GM21390 (cell line): ENCODE results near the gene CXorf65.
A peak's percentile ranks its signal among the peaks of the same experiment; 100 is the strongest.

ENCODE experiments used
- ATAC-seq: cut with Tn5 transposase; IDR thresholded peaks from one replicate; pipeline ENCODE4 v1.9.1; 2021; ENCODE audit not compliant: unreplicated experiment

Gene CXorf65

DNA sequence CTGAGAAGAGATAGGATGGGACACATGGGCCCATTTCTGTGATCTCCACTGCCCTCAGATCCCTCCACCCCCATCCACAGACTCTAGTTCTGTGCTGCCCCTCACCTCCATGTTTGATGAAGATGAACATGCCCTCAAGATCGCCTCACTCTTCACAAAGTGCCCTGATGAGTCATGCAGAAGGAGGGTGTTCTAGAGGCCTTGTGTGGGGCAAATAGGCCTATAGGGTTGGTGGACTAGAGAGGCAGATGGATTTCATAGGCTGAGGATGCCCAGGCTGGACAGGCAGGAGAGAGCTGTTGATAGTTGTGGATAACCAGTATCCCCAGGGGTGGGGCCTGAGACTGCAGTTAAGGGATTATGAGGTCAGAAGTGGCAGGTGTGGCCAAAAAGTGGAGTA is at the start of gene CXorf65:
Gene CXorf65, minus strand, starts transcription at position 314 of the 400 bp plus-strand sequence. Its CDS starts 184 bp downstream, at position 130.
- ATAC-seq: no peak

DNA sequence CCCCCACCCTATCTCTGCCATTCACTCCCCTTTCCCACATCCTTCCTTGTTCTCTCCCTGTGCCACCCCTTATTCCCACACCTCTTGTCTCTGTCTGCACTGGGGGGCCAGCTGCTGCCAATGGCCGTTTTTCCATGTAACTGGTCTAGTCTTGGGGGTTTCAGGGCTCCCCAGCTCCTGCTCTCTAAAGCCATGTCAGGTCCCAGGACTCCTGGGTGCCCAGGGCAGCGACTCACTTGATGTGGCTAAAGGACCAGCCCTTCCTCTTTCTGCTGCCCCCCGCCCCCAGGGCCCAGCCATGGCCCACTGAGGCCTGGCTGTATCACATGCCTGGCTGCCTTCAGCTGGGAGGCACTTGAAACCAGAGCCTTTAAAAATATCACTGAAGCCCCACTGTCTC is 48.1 kb upstream of the CXorf65 start:
- ATAC-seq: no peak

GRCh38 chrX:71154196-71154595 is 47.7 kb upstream of the CXorf65 start:
- no peak for ATAC-seq

- no peak for ATAC-seq
Measured at GRCh38 chrX:71151366-71151765, 44.8 kb upstream of the CXorf65 start.

- ATAC-seq: no peak
Measured at GRCh38 chrX:71148278-71148663, 41.7 kb upstream of the CXorf65 start.

DNA sequence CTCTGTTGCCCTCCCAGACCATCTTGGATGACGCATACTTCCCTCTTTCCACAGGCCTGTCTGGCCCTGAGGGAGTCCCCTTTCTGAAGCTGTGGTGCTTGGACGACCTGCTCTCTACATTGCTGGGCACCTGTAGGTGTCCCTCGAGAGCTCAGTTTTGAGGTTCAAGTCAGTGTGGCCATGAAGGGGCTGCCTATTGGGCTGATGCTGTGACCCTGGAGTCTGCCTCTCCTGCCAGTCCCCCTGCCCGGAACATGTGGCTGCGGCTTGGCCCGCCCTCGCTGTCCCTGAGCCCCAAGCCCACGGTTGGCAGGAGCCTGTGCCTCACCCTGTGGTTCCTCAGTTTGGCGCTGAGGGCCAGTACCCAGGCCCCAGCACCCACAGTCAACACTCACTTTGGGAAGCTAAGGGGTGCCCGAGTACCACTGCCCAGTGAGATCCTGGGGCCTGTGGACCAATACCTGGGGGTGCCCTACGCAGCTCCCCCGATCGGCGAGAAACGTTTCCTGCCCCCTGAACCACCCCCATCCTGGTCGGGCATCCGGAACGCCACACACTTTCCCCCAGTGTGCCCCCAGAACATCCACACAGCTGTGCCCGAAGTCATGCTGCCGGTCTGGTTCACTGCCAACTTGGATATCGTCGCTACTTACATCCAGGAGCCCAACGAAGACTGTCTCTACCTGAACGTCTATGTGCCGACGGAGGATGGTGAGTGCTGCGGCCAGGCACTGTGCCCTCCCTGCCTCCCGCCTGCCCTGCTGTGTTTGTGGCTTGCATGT is 41.1 kb upstream of the CXorf65 start:
- no peak for ATAC-seq

DNA sequence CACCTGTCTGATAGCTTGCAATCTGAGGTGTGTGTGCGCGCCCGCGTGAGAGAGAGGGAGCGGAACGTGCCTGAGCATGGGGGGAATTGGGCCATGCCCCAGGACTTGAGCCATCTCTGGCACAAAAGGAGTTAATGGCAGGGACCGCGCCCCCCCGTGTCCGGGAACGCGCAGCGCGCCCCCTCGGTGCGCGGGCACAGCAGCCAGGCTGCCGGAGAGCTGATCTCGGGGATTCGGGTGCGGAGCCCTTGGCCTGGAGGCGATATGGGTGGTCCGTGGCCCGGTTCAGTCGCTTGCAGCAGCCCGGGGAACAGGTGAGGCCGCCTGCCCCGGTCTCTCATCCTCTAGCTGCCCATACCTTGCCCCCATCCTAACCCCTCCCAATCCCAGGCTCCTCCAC is 38.1 kb upstream of the CXorf65 start, which contains the start of gene NLGN3:
Gene NLGN3, plus strand, starts transcription at position 191 of the 400 bp plus-strand sequence. CDS start 2,909 bp downstream, outside the sequence.
- ATAC-seq: no peak

DNA sequence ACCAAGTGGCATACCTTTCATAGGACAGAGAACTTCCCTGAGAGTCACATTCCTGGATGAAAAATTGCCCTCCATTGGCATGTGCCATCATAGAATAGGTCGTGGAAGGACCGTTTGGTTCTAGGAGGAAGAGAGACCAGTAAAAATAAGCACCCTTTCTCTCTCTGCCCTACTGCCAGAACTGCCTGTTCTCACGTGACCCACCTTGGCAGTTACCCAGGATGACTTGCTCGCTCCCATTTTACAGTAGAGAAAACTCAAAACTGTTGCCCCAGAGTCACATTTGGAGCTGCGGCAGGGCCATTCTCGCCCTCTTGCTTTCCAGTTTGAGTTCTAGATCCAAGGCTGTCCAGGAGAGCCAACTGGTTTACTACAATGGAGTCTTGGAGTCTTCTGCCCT is 37.0 kb upstream of the CXorf65 start:
- ATAC-seq: no peak

- ATAC-seq: no peak
Measured at GRCh38 chrX:71140440-71140839, 33.9 kb upstream of the CXorf65 start.

DNA sequence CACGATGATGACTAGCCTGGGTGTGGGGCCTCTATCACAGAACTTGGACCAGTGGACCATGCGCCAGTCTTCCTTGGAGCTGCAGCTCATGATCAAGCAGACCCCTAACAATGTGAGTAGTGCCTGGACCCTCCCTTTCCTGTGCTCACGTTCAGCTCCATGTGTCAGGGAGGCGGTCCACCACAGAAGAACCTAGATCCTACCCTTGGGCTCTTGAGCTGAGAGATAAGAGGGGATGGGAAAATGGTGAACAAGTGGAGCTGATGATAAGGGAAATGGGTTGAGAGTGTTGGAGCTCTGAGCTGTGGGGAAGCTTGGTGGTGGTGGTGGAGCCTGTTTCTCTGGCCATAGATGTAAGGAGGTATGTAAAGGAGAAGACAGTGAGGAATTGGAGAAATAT is 25.0 kb upstream of the CXorf65 start:
- ATAC-seq: no peak

GRCh38 chrX:71128915-71129765 is 22.6 kb upstream of the CXorf65 start:
- peak; percentile 58 for ATAC-seq

DNA sequence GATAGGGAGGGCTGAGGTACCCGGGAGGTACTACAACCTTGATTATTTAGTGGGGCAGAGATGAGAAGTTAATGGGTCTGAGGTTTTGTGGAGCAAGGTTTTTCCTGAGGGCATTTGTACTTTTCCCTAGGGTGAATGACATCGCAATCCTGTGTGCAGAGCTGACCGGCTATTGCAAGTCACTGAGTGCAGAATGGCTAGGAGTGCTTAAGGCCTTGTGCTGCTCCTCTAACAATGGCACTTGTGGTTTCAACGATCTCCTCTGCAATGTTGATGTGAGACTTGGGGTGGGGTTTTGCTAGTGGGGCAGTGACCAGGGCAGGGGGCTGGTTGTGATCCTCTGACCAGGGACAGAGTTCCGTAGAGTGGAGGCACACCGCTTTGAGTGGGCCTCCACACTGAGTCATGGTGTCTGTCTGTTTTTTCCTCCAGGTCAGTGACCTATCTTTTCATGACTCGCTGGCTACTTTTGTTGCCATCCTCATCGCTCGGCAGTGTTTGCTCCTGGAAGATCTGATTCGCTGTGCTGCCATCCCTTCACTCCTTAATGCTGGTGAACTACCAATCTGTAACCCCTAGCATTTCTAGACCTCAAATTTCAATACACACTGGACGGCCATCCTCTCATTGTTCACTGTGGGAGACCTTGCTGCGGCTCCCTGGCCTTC is 21.8 kb upstream of the CXorf65 start:
- ATAC-seq: no peak

- ATAC-seq: no peak
Measured at GRCh38 chrX:71118985-71119535, 12.5 kb upstream of the CXorf65 start.

DNA sequence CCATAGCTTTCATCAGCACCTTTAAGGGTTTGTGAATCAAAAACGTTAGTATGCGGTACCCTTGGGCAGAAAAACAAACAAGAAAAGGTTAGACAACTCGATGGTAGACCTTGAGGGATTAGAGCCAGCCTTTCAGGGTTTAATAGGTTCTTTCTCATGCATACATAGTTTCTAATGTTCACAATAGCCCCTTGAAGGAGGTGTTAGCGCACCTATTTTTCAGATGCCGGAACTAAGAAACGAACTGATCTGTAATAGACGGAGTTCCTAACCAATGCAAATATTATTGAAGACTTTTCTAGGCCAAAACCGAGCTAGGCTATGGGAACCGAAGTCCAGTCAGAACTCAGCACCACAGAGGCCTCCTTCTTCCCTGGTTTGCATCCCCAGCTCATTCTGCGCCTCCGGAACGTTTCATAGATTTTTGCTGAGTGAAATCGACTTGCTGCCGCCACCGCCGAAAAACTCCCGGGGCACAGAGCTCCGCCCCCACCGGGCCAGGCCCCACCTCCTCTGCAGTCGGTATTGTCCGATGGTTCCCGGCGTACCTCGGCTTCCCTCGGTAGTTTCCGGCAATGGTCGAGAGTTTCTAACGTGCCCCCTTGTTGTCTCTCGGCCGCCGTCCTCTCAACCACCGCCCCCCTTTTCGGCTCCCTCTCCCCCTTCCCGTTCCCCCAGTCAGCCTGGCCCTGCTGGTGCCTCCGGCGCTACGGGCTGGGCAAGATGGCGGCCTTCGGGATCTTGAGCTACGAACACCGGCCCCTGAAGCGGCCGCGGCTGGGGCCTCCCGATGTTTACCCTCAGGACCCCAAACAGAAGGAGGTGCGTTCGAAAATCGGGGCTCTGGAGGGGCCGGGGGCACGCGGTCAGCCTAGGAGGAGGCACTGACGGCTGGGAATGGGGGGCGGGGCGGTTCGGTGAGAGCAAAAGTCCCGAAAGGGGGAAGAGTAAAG is 11.8 kb upstream of the CXorf65 start, which contains the start of gene MED12:
Gene MED12, plus strand, starts transcription at position 565 of the 953 bp plus-strand sequence. Its CDS starts 159 bp downstream, at position 724.
- ATAC-seq: peak; percentile 97

- no peak for ATAC-seq
Measured at GRCh38 chrX:71117358-71117757, 10.8 kb upstream of the CXorf65 start.

- ATAC-seq: peak; percentile 21
Measured at GRCh38 chrX:71111921-71112431, 5.4 kb upstream of the CXorf65 start.

GRCh38 chrX:71111141-71111843 is 4.8 kb upstream of the CXorf65 start, which contains the start of gene IL2RG:
TSS of gene IL2RG (minus strand) at chrX:71111577. CDS start at chrX:71111539, 38 bp downstream.
- ATAC-seq: peak; percentile 92

DNA sequence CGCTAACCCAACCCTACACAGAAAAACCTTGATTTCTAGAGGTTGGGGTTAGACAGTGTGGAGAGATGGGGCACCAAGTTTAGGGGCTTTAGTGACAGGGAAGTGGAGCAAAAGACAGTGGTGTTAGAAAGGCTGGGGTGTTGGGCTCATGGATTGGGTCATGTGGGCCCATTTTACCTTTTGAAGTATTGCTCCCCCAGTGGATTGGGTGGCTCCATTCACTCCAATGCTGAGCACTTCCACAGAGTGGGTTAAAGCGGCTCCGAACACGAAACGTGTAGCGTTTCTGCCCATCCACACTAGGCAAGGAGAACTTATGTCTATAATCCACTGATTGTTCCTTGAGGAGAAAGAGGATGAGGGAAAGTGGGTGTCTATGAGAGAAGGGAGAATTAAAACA is 2.5 kb upstream of the CXorf65 start:
- ATAC-seq: no peak
